Dermis blood vessel endothelial cell (primary cell): ENCODE results near the gene SLC35A2. TPM values are rescaled to one million over a fixed set of nuclear protein-coding genes. Genes with fewer than 3 reads are reported as not detected.
A peak's percentile ranks its signal among the peaks of the same experiment; 100 is the strongest.
"Not testable (repeated sequence)": the region's sequence is repeated elsewhere in the genome, so short reads cannot be mapped to it uniquely, and the experiment has no call there.

Experiments used
- DNase-seq: peaks from one replicate; pipeline ENCODE4 v3.0.0; 2010
- total RNA-seq: library from RNA; depleted of rRNA; stranded (reverse); fragments of >200 nt; gene quantifications from 2 replicates; pipeline ENCODE4 v1.2.3, GENCODE V29; 2014

The SLC35A2 gene
- total RNA-seq, 1 donor from 2014 or later = 13.6 TPM

- no peak for DNase-seq
Measured at GRCh38 chrX:48901069-48901468, 10.4 kb downstream of the SLC35A2 start.

- DNase-seq = no peak
Measured at GRCh38 chrX:48899078-48899410, 12.4 kb downstream of the SLC35A2 start.

GRCh38 chrX:48897625-48898306, 13.7 kb downstream of the SLC35A2 start, which contains the start of the genes PQBP1 and TIMM17B:
TSS of gene PQBP1 (plus strand) at chrX:48897930. CDS start at chrX:48898510, 580 bp downstream.
TSS of gene TIMM17B (minus strand) at chrX:48897768. CDS start at chrX:48897749, 19 bp downstream.
- peak; percentile 96 for DNase-seq

GRCh38 chrX:48897157-48897624, 14.3 kb downstream of the SLC35A2 start:
- peak; percentile 84 for DNase-seq

GRCh38 chrX:48896611-48897011, 14.8 kb downstream of the SLC35A2 start:
- peak; percentile 38 for DNase-seq

- no peak for DNase-seq
Measured at GRCh38 chrX:48894891-48895290, 16.6 kb downstream of the SLC35A2 start.

GRCh38 chrX:48893556-48894348, 17.7 kb downstream of the SLC35A2 start:
- no peak for DNase-seq

- DNase-seq = no peak
Measured at GRCh38 chrX:48892896-48893295, 18.6 kb downstream of the SLC35A2 start.

- DNase-seq = peak; percentile 77
Measured at GRCh38 chrX:48891402-48892288, 19.8 kb downstream of the SLC35A2 start.

GRCh38 chrX:48890934-48891401, 20.5 kb downstream of the SLC35A2 start:
- peak; percentile 5 for DNase-seq

GRCh38 chrX:48890296-48890925, 21.0 kb downstream of the SLC35A2 start:
- DNase-seq = no peak

- not testable (repeated sequence) for DNase-seq
Measured at GRCh38 chrX:48886586-48886985, 24.9 kb downstream of the SLC35A2 start.

- no peak for DNase-seq
Measured at GRCh38 chrX:48883729-48884128, 27.7 kb downstream of the SLC35A2 start.

- not testable (repeated sequence) for DNase-seq
Measured at GRCh38 chrX:48876944-48877343, 34.5 kb downstream of the SLC35A2 start.

GRCh38 chrX:48872017-48872416, 39.4 kb downstream of the SLC35A2 start:
- DNase-seq = not testable (repeated sequence)

- DNase-seq = no peak
Measured at GRCh38 chrX:48864210-48864609, 47.2 kb downstream of the SLC35A2 start.

- DNase-seq = no peak
Measured at GRCh38 chrX:48854898-48855297, 56.5 kb downstream of the SLC35A2 start.

GRCh38 chrX:48854121-48854804, 57.2 kb downstream of the SLC35A2 start:
- not testable (repeated sequence) for DNase-seq

- not testable (repeated sequence) for DNase-seq
Measured at GRCh38 chrX:48853494-48853893, 58.0 kb downstream of the SLC35A2 start.
